KG1 (cell line): ENCODE results near the gene DOC2B.
"Not testable (repeated sequence)": the region's sequence is repeated elsewhere in the genome, so short reads cannot be mapped to it uniquely, and the experiment has no call there.

ENCODE experiments used
- DNase-seq: peaks from one replicate; lab custom pipeline; 2025; lab: John Stamatoyannopoulos, UW

The DOC2B gene

DNA sequence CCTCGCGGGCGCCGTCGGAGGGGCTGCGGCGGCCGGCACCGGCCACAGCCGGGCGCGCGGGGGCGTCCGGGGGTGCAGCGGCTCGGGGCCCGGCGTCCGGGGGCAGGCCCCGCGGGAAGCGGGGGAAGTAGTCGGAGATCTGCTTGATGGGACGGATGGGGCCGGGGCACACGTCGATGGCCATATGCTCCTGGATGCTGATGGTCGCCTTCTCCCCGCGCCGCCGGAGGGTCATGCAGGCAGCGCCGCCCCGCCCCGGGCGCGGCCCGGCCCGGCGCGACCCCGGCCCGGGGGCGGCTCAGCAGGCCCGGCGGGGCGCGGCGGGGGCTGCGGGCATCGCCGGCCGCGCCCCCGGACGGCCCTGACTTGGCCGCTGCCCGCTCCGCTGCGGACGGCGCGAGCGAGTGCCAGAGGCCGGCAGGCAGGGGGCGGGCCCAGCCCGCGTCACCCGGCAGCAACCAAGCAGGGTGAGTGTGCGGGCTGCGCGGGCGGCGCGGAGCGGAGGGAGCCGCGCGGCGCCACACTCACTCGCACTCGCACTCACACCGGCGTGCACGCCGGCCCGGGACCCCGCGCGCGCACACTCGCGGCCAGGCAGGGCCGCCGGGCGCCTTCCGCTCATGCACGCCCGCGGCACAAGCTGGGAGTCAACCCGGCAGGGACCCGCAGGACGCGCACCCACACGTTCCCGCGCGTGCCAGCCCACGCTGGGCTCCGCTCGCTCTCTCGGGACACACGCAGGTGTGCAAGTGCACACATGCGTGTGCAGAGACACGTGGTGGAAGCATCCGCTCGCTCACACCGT, at the start of gene DOC2B:
DOC2B (minus strand) TSS at position 406 of the 805 bp plus-strand sequence; CDS start at position 235, 171 bp downstream.
- DNase-seq, result no peak

DNA sequence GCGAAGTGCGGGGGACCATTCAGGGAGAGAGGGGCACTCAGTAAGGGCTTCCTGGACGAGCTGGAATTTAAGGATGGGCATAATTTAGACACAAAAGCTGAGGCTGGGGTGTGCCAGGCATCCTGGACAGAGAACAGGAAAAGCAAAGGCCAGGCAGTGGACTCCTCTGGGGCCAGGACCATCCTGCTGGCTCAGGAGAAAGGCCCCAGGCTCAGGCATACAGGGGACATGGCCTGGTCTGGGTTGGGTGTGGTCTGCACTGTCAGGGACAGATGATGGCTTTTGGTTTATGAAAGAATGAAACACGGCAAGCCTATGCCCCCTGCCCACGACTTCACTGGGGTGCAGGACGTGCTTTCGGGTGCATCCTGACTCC, 48.9 kb upstream of the DOC2B start:
- DNase-seq, result no peak

DNA sequence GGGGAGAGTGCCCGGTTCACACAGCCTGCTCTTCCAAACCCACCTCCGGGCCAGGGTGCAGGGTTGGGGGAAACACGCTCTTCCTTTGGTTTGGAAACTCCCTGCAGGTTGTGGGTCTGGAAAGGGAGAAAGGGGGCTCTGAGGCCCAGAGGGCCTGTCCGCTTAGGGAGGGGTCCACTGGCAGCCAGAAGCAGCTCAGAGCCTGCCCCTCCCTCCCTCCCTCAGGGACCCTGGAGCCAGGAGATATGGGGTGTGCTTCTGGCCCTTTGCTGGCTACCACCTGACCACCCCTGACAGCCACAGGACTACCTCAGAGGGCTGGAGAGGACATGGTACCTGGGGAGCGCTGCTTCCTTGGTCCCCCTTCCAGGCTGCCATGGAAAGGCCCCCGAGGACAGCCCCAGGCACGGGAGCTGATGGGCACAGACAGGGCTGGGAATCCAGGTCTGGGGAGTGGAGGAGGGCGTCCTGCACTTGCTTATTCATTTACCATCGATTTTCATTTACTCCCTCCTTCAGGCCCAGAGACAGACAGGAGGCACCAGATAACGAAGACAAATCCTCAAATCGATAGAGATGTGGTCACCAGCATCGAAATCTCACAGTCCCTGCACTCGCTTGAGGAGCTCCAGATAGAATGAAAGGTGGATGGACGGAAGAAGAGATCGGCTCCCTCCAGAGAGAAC, 48.4 kb upstream of the DOC2B start:
- DNase-seq, result no peak

DNA sequence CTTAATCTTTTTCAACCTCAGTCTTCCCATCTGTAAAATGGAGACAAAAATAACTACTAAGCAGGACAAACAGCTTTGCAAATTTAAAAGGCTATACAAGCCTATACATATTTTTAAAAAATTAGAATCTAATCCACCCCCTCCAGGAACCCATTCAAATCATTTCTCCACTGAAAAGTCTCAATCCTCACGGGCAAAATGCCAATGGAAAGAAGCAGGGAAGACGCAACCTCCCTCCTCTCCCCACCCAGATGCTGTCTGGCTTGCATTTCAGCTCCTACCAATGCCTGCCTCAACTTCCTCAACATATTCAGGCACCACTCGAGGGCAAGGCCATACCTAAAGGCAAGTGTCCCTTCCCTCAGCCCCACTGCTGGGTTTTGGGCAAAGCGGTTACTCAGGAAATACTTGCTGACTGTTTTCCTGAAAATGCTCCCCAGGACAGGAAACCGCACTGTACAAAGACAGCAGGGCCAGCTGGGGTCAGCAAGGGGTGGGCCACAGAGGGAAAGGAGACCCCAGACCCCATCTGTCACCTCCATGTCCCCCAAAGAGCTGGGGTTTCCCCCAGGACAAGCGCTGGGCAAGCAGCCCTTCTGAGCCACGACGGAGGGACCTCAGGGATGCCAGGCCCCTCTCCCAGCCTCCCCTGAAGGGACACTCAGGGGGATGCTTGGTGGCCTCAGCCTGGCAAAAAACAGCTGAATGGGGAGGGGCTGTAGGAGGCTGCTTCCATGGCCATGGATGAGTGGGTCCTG, 47.7 kb upstream of the DOC2B start:
- DNase-seq, result no peak

DNA sequence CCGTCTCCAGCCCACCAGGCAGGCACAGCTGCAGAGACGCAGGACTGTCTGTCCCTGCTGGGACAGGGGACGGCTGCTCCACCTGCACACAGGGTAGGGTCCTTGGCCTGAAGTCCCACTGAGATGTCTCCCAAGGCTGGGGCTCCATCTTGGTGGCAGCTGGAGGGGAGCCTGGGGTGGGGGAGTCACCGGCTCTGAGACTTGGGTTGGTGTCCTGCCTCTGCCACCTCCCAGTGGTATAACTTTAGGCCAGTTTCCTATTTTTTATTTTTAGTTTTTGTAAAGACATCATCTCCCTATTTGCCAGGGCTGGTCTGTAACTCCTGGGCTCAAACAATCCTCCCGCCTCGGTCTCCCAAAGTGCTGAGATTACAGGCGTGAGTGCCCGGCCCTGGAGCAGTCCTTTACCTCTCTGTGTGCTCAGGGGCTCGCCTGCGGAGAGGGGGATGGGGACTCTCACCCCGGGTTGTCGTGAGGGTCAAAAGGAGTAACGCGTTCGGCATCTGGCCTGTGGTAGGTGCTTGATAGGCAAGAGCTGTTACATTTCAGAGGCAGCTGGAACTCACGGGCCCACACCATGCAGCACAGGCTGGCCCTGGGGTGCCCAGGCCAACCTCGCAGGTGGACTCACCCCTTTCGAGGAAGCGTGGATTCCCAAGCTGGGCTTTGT, 46.6 kb upstream of the DOC2B start:
- no peak for DNase-seq

DNA sequence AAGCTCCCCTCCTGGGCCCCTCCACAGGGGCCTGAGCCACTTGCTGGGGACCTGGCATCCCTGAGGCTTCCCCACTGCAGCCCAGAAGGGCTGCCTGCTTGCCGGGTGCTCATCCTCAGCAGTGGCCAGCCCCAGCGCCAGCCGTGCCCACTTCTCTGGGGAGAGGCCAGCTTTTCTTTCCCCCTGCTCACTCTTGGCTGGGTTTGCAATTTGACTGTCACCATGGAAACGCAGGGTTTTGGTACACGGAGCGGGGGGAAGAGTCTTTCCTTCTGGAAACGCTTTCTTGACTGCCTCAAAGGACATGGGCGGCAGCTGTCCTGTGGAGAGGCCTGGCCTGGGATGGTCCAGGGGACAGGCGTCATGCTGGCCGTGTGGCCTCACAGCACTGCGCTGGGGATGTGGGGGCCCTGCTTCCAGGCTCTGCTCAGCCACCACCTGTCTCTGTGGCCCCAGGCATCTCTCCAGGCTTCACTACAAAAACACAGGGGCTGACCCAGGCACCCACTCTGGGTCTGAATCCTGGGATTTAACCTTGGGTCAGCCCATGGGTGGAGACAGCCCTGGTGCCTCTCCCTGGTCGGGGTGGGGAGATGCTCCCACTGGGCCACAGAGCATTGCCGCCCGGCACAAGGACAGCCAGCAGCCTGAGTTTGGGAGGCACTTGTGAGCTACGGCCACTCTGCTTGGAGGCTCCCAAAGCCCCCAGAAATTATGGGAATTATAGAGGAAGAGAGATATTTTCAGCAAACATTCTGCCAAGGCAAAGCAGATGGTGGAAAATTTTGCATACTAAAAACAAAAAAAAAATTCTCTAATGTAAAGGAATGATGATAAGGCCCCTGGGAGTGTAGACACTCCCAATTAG, 45.9 kb upstream of the DOC2B start:
- DNase-seq, result no peak

DNA sequence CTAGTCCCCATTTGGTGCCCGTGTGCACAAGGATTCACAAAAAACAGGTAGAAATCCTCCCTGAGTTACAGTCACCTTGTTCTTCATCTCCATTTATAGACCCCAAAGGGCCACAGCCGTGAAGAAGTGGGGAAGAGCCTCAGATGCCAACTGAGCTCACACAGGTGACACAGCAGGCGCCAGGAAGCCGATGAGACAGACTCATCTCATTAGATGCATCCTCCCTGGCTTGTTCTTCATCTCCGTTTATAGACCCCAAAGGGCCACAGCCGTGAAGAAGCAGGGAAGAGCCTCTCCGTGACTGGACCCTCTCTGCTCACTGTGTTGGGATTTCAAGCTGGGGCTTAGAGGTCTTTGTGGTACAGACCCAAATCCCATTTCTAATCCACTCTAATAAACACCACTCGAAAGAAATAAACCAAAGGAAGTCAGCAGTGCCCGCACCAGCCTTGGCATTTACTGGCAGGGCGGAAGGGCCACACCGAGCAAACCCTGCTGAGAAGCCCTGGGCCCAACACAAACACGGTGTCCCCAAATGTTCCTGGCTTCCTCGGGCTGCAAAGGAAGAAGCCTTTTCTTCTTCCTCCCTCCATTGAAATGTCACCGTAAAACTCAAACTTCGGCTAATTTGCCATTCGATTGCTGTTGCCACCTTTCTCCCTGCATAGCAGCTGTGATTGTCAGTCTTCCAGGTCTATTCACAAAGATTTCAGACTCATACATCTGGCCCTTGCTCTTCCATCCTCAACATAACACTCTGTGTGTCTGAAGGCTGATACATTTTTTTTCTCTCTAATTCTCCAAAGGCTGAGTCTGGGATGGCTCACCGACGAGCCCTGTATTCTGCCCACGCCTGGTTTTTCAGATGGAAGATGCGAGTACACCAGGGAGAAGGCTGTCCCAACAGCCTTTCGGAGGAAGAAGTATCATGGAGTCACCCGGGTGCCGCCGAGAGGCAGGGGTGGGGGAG, 44.9 kb upstream of the DOC2B start:
- no peak for DNase-seq

DNA sequence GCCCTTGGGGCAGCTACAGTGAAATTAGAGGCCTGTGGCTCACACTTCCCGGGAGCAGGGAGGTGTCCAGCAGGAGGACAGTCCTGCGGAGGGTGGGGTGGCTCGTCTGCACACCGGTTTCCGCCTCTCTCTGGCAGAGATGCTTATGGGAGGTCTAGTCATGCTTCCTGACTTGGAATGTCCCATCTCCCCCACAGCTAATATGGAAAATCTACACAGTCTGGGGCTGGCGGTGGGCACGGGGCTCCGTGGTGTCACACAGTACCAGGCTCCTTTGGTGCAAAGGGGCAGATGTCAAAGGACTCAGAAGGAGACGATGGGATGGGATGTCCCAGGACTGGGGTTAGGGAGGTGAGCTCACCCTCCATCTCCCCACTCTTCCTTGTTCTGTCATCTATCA, 44.1 kb upstream of the DOC2B start:
- DNase-seq, result no peak

DNA sequence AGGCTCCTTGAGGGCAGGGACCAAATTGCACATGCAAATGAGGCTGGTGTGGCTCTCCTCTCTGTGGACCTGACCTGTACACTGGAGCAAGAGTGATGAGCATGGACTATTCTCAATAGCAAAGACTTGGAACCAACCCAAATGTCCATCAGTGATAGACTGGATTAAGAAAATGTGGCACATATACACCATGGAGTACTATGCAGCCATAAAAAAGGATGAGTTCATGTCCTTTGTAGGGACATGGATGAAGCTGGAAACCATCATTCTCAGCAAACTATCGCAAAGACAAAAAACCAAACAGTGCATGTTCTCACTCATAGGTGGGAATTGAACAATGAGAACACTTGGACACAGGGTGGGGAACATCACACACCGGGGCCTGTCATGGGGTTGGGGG, 43.1 kb upstream of the DOC2B start:
- DNase-seq, result not testable (repeated sequence)

DNA sequence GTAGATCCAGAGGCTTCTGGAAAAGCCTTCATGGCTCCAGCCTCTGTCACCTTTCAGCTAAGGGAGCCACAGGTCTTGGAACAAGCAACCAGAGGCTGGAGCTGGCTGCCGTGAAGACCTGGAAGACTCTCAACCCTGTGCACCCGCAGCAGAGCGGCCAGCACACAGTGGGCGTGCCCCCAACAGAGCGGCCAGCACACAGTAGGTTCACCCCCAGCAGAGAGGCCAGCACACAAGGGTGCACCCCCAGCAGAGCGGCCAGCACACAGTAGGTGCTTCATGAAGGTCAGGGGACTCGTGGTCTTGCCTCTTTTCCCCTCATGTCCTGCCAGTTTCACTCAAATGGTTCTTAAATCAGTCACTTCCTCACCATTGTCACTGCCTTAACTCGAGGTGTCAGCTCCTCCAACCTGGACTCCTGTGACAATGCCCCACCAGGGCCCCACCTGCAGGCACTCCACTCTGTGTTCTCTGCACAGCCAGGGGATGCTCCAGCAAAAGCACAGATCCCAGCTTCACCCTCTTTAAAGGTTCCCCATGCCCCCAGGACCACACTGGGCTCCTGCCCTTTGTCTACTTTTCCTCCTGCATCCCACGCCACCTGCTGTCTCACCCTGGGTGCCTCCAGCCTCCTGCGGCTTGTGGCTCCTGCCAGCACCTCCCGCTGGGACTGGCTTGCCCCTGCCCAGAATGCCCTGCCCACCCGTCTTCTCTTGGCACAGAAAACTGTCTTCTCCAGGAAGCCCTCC, 42.4 kb upstream of the DOC2B start:
- DNase-seq, result no peak

DNA sequence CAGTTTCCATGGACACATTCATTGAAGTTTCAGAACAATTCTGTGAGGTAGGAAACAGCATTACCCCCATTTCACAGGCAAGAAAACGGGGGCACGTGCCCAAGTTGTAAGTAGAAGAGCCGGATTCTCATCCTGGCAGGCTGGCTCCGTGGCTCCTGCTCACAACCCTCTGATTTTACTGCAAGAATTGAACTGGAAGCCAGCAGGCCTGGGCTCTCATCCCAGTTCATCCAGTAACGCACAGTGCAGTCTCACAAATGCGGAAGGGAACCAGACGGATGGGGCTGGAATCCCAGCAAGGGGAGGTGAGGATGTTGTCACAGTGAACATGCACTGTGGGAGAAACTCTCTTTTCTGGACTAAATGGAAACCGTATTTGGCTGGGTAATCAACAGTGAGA, 40.7 kb upstream of the DOC2B start:
- no peak for DNase-seq

DNA sequence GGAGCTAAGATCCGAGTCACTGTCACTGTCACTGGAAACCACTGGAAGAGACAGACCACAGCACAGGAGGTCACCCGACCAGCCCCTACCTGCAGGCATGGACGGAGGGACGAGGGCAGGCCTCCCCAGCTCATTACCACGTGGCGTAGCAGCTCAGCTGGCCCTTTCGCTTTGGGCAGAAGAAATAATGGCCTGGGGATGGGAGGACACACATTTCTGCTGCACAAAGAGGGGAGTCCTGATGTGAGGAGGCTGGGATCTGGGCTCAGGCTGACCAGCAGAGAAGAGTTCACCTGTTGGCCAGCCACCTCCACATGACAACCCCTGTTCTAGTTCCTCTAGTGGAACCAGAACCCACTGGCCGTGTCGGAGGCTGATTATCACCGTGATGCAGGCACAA, 38.2 kb upstream of the DOC2B start:
- DNase-seq, result no peak

DNA sequence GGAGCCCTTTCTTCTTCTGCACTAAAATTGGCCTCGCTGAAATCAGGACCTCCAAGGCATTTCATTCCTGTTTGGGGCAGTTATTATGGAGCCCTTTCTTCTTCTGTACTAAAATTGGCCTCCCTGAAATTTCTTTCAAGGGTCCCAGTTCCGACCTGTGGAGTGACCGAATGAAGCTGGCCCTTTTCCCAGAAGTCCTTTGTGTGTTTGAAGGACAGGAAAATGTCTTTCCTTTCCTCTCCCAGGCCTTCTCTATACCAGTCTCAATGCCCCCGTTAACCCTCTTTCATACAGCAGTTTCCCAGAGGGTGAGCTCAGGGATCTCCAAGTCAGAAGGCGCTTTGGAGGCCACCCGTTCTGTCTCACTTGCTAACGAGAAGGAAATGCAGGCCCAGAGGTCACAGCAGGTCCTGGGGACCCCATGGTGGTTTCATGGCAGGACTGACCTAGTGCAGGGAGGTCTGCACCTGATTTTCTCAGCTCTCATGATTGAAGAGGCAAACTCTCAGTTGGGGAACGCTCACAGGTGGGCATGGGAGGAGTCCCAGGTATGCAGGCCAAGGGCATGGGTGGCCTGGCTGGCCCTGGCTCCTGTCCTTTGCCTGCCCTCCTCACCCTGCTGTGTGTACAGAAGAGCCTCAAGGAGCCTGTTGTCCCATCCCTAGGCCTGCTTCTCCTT, 37.1 kb upstream of the DOC2B start:
- no peak for DNase-seq

DNA sequence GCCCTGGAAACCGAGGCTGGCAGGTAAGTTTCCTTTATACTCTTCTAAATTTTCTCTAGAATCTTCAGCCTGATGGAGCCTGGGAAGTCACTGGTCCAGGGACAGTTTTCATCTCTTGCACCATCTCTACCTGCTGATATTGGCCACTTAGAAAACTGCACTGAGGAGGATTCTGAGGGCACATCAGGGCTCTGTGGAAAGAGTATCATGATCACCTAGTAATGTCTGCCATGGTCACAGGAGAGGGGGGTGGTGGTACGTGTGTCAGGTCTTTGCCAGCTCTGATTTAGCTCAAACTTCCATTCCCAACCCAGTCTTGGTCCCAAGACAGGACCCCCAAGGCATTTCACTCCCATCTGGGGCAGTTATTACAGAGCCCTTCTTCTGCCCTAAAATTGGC, 35.2 kb upstream of the DOC2B start:
- DNase-seq, result no peak

DNA sequence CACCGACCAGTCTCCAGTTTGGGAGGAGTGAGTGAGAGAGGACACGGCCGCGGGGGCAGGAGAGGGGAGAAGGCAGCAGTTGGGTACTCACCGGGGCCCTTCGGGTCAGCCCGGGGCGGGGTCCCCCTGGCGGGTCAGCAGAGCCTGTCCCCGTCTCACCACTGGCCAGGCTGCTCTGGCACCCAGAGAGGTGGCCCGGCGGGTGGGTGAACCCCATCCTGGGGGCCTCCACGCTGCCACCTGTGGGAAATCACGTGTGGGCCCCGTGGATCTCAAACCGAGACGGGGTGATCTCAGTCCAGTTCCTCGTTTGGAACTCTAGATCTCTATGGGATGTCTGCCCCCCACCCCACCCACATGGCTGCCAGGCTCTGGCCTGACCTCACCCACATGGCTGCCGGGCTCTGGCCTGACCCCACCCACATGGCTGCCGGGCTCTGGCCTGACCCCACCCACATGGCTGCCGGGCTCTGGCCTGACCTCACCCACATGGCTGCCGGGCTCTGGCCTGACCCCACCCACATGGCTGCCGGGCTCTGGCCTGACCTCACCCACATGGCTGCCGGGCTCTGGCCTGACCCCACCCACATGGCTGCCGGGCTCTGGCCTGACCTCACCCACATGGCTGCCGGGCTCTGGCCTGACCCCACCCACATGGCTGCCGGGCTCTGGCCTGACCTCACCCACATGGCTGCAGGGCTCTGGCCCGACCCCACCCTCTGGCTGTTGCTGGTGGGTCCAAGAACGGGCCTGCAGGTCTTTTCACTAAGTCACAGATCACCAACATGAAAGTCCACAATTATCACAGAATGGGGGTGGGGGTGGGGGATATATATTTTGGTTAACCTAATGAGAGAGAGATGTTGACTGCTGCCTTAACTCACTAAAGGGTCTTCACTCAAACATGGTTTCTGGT, 34.4 kb upstream of the DOC2B start:
- DNase-seq, result not testable (repeated sequence)

DNA sequence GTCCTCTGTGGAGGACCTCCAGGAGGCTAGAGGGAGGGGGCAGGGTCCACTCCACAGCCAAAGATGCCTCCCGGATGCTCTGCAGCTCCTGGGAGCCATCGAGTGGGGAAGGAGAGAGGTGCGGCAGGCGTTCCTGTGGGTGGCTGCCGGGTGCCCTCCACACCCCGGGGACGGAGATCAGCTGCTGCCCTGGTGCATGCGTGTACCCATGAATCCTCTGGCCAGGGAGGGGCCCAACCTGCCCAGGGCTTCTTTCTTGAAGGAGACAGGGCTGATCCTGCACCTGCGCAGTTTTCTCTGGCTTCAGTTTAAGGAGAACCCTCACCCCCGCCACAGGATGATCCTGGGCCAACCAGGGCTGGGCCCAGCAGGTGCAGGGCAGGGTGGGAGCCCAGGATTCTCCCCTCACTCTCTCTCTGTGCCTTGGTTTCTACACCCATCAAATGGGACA, 33.5 kb upstream of the DOC2B start:
- no peak for DNase-seq

DNA sequence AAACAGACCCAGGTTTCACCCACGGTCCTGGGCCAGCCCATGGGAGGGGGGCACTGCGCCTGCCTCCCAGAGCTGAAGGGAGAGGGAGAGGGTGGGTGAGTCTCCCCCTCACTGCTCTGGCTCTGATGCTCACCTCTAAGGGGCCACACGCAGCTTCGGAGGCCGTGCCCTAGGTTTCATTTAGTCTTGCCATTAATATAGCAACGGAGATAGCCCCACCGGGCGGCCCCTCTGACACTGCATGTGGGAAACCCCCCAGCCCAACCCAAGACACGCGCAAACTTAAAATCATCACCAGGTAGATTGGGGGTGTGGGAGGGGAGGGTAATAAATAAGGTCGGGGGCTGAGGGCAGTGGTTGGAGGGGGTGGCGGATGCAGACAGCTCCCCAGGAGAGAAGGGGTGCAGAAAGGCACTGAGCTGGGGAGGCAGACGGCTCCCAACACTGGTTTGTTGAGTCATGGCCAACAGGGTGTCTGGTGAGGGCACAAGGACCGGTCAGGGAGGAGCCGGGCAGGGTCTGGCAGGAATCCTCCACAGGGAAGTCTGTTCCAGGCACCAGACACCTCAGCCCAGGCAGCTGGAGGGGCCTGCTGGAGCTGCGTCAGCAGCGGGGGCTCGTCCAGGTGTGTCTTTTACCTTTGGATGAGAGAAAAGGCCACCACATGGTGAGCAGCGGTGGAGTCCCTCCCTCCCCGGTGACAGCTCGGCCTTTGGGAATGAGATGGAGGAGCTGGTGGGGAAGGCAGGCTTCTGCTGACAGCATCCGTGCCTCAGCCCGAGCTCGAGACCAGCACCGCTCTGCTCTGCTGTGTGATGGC, 32.0 kb upstream of the DOC2B start:
- no peak for DNase-seq
